Astrocyte (in vitro differentiated cells and primary cell): Measurements from ENCODE around the gene SERPINB11. TPM values are rescaled to one million over a fixed set of nuclear protein-coding genes. Genes with fewer than 3 reads are reported as not detected.

ENCODE experiments used
- DNase-seq: peaks from one replicate; pipeline ENCODE4 v3.0.0-alpha.2; 2010; ENCODE audit warnings: low read depth
- FAIRE-seq: peaks from 2 replicates; lab custom pipeline; 2011; peaks lifted over from hg19 to GRCh38; lab: Jason Lieb, UNC
- H2AFZ ChIP-seq: 2 replicates; pipeline ENCODE4 v1.6.0; 2012; ENCODE audit warnings: low read depth, low read length, inconsistent platforms
- H3K27ac ChIP-seq: 2 replicates; pipeline ENCODE4 v1.5.1; 2011; ENCODE audit warnings: low read depth, low read length, inconsistent platforms
- H3K27me3 ChIP-seq: 2 replicates; pipeline ENCODE4 v1.6.0; 2011; ENCODE audit warnings: low read length, inconsistent platforms; ENCODE audit not compliant: insufficient read depth
- H3K36me3 ChIP-seq: 2 replicates; pipeline ENCODE4 v1.5.1; 2011; ENCODE audit warnings: low read length, inconsistent platforms; ENCODE audit not compliant: insufficient read depth
- H3K4me1 ChIP-seq: 2 replicates; pipeline ENCODE4 v1.5.1; 2011; ENCODE audit warnings: low read length, inconsistent platforms; ENCODE audit not compliant: insufficient read depth
- H3K4me2 ChIP-seq: 2 replicates; pipeline ENCODE4 v1.6.0; 2012; ENCODE audit warnings: low read length, inconsistent platforms
- H3K4me3 ChIP-seq: 2 replicates; pipeline ENCODE4 v1.5.1; 2011; ENCODE audit warnings: low read depth, mild to moderate bottlenecking, low read length, inconsistent platforms; ENCODE audit not compliant: insufficient read depth
- H3K79me2 ChIP-seq: 2 replicates; pipeline ENCODE4 v1.6.0; 2012; ENCODE audit warnings: mild to moderate bottlenecking, low read length, inconsistent platforms; ENCODE audit not compliant: insufficient read depth
- H3K9ac ChIP-seq: 2 replicates; pipeline ENCODE4 v1.6.0; 2012; ENCODE audit warnings: mild to moderate bottlenecking, low read length, inconsistent platforms
- H3K9me3 ChIP-seq: 2 replicates; pipeline ENCODE4 v1.5.1; 2012; ENCODE audit warnings: low read depth, mild to moderate bottlenecking, low read length, inconsistent platforms; ENCODE audit not compliant: insufficient read depth
- H4K20me1 ChIP-seq: 2 replicates; pipeline ENCODE4 v1.6.0; 2012; ENCODE audit warnings: low read length, inconsistent platforms; ENCODE audit not compliant: insufficient read depth
- H3K27ac Mint-ChIP-seq: one replicate; pipeline ENCODE4 v1.8.0; 2021; ENCODE audit warnings: mild to moderate bottlenecking, mixed read lengths; ENCODE audit not compliant: unreplicated experiment
- H3K27me3 Mint-ChIP-seq: one replicate; pipeline ENCODE4 v1.8.0; 2021; ENCODE audit warnings: low read depth, mixed read lengths; ENCODE audit not compliant: unreplicated experiment
- H3K36me3 Mint-ChIP-seq: one replicate; pipeline ENCODE4 v1.8.0; 2021; ENCODE audit warnings: low read depth, mixed read lengths; ENCODE audit not compliant: unreplicated experiment
- H3K4me1 Mint-ChIP-seq: one replicate; pipeline ENCODE4 v1.8.0; 2021; ENCODE audit warnings: low read depth, mixed read lengths; ENCODE audit not compliant: unreplicated experiment
- H3K4me3 Mint-ChIP-seq: one replicate; pipeline ENCODE4 v1.8.0; 2021; ENCODE audit warnings: mild to moderate bottlenecking, moderate library complexity, mixed read lengths; ENCODE audit not compliant: unreplicated experiment
- H3K9me3 Mint-ChIP-seq: one replicate; pipeline ENCODE4 v1.8.0; 2021; ENCODE audit warnings: mild to moderate bottlenecking, mixed read lengths; ENCODE audit not compliant: unreplicated experiment
- CTCF ChIP-seq: IDR thresholded peaks from 2 replicates; pipeline ENCODE4 v1.5.1; 2011; ENCODE audit warnings: low read depth, mild to moderate bottlenecking, inconsistent platforms, low read length, moderate library complexity; ENCODE audit not compliant: insufficient read depth
- EZH2 ChIP-seq: IDR thresholded peaks from 2 replicates; pipeline ENCODE4 v1.6.1; 2012; ENCODE audit warnings: mild to moderate bottlenecking, low read length, inconsistent platforms; ENCODE audit not compliant: insufficient read depth
- total RNA-seq: library from RNA; stranded (reverse); gene quantifications from 2 replicates; pipeline ENCODE4 v1.2.1, GENCODE V29; 2021

The SERPINB11 gene
- total RNA-seq, 1 donor from 2014 or later: not detected

- no peak for FAIRE-seq
These were observed 21.1 kb upstream of the SERPINB11 start for GRCh38 chr18:63681449-63682340.

GRCh38 chr18:63683152-63683551, 19.6 kb upstream of the SERPINB11 start:
- H3K27me3 ChIP-seq: no peaks in the 10 kb centered on the region
- H3K79me2 ChIP-seq: no peaks in the 10 kb centered on the region
- Mint-ChIP-seq H3K36me3 (no peaks in the 10 kb centered on the region), H3K27me3 (no peaks in the 10 kb centered on the region), H3K4me3 (peak overlapping the region; percentile 1), H3K27ac (peak overlapping the region; percentile 94), H3K4me1 (peaks cover 20% of the 10 kb centered on the region), H3K9me3 (peaks cover 4% of the 10 kb centered on the region)
- peak overlapping the region; percentile 37 for H3K9ac ChIP-seq
- TF ChIP-seq EZH2 (no peak), CTCF (no peak)
- H3K4me3 ChIP-seq: no peak overlapping the region
- H3K4me2 ChIP-seq: peak overlapping the region; percentile 65
- DNase-seq (peak; percentile 76), FAIRE-seq (peak; percentile 78)
- H3K27ac ChIP-seq: peak overlapping the region; percentile 43
- H4K20me1 ChIP-seq: no peaks in the 10 kb centered on the region
- no peaks in the 10 kb centered on the region for H3K36me3 ChIP-seq
- H2AFZ ChIP-seq: peak overlapping the region; percentile 55
- peaks cover 4% of the 10 kb centered on the region for H3K4me1 ChIP-seq
- H3K9me3 ChIP-seq: no peaks in the 10 kb centered on the region

More at GRCh38 chr18:63681449-63682340, 21.1 kb upstream of the SERPINB11 start:
- TF ChIP-seq EZH2 (no peak), CTCF (no peak)
- Histone ChIP-seq H3K27ac (no peak overlapping the region), H2AFZ (no peak overlapping the region), H3K4me3 (no peak overlapping the region), H3K4me2 (no peak overlapping the region), H3K36me3 (no peaks in the 10 kb centered on the region), H3K79me2 (no peaks in the 10 kb centered on the region), H3K9ac (no peak overlapping the region), H4K20me1 (no peaks in the 10 kb centered on the region), H3K4me1 (peaks cover 4% of the 10 kb centered on the region), H3K9me3 (no peaks in the 10 kb centered on the region), H3K27me3 (no peaks in the 10 kb centered on the region)
- peaks cover 27% of the 10 kb centered on the region for H3K4me1 Mint-ChIP-seq
- no peaks in the 10 kb centered on the region for H3K36me3 Mint-ChIP-seq
- H3K9me3 Mint-ChIP-seq: peaks cover 4% of the 10 kb centered on the region
- no peaks in the 10 kb centered on the region for H3K27me3 Mint-ChIP-seq
- H3K4me3 Mint-ChIP-seq: no peak overlapping the region
- no peak overlapping the region for H3K27ac Mint-ChIP-seq
- no peak for DNase-seq

GRCh38 chr18:63683890-63684289, 18.9 kb upstream of the SERPINB11 start:
- H3K9me3 ChIP-seq: no peaks in the 10 kb centered on the region
- no peaks in the 10 kb centered on the region for H3K79me2 ChIP-seq
- H3K9ac ChIP-seq: no peak overlapping the region
- H3K27me3 ChIP-seq: no peaks in the 10 kb centered on the region
- FAIRE-seq (peak; percentile 13), DNase-seq (no peak)
- H2AFZ ChIP-seq: no peak overlapping the region
- H3K4me1 ChIP-seq: peaks cover 4% of the 10 kb centered on the region
- H3K4me1 Mint-ChIP-seq: peaks cover 18% of the 10 kb centered on the region
- TF ChIP-seq EZH2 (no peak), CTCF (no peak)
- H3K4me2 ChIP-seq: no peak overlapping the region
- no peak overlapping the region for H3K4me3 ChIP-seq
- H3K27ac ChIP-seq: no peak overlapping the region
- no peaks in the 10 kb centered on the region for H3K27me3 Mint-ChIP-seq
- H3K4me3 Mint-ChIP-seq: peak overlapping the region; percentile 4
- peak overlapping the region; percentile 83 for H3K27ac Mint-ChIP-seq
- no peaks in the 10 kb centered on the region for H3K36me3 ChIP-seq
- no peaks in the 10 kb centered on the region for H3K36me3 Mint-ChIP-seq
- peaks cover 4% of the 10 kb centered on the region for H3K9me3 Mint-ChIP-seq
- H4K20me1 ChIP-seq: no peaks in the 10 kb centered on the region
